NCI-H524 (cell line): ENCODE data around the gene BIRC6.
"Not testable (repeated sequence)": the region's sequence is repeated elsewhere in the genome, so short reads cannot be mapped to it uniquely, and the experiment has no call there.

ENCODE experiments used
- DNase-seq, 2 experiments: peaks; one replicate each; lab custom pipeline; 2025; lab: John Stamatoyannopoulos, UW

The BIRC6 gene, protein sequence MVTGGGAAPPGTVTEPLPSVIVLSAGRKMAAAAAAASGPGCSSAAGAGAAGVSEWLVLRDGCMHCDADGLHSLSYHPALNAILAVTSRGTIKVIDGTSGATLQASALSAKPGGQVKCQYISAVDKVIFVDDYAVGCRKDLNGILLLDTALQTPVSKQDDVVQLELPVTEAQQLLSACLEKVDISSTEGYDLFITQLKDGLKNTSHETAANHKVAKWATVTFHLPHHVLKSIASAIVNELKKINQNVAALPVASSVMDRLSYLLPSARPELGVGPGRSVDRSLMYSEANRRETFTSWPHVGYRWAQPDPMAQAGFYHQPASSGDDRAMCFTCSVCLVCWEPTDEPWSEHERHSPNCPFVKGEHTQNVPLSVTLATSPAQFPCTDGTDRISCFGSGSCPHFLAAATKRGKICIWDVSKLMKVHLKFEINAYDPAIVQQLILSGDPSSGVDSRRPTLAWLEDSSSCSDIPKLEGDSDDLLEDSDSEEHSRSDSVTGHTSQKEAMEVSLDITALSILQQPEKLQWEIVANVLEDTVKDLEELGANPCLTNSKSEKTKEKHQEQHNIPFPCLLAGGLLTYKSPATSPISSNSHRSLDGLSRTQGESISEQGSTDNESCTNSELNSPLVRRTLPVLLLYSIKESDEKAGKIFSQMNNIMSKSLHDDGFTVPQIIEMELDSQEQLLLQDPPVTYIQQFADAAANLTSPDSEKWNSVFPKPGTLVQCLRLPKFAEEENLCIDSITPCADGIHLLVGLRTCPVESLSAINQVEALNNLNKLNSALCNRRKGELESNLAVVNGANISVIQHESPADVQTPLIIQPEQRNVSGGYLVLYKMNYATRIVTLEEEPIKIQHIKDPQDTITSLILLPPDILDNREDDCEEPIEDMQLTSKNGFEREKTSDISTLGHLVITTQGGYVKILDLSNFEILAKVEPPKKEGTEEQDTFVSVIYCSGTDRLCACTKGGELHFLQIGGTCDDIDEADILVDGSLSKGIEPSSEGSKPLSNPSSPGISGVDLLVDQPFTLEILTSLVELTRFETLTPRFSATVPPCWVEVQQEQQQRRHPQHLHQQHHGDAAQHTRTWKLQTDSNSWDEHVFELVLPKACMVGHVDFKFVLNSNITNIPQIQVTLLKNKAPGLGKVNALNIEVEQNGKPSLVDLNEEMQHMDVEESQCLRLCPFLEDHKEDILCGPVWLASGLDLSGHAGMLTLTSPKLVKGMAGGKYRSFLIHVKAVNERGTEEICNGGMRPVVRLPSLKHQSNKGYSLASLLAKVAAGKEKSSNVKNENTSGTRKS (N-terminal part only)

DNA sequence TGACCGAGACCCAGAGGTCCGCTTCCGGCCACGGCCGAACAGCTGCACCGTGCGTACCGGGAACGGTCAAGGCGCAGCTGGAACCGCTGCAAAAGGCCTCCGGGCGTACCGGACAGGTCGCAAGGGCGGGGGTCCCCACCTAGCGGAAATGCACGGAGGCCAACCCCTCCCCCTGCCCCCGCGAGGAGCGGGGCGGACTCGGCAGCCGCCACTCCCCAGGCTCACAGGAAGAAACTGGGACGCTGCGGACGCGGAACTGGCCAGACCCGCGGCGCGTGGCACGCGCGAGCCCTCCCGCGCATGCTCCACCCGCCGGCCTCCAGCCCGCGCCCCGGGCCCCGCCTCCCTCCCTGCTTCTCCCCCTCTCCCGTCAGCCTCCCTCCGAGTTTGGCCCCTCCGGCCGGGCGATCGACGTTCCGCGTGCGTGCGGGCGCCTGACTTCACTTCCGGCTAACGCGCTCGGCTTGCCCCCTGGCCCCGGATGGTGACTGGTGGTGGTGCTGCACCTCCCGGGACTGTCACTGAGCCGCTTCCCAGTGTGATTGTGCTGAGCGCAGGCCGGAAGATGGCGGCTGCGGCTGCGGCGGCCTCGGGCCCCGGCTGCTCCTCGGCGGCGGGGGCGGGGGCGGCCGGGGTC, at the start of gene BIRC6:
Gene BIRC6, plus strand, starts transcription at position 343 of the 637 bp plus-strand sequence. Its CDS starts 139 bp downstream, at position 482.
- DNase-seq: peak; percentile 94 to 96

DNA sequence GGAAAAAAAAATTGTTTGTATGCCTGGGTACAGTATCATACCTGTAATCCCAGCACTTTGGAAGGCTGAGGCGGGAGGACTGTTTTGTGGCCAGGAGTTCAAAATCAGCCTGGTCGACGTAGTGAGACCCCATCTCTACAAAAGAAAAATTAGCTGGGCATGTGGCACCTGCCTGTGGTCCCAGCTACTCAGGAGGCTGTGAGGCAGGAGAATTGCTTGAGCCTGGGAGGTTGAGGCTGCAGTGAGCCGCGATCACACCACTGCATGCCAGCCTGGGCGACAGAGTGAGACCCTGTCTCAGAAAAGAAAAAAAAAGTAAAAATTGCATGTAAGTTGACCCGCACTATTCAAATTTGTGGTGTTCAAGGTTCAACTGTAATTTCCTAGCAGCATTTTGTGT, 46.2 kb upstream of the BIRC6 start:
- no peak for DNase-seq

DNA sequence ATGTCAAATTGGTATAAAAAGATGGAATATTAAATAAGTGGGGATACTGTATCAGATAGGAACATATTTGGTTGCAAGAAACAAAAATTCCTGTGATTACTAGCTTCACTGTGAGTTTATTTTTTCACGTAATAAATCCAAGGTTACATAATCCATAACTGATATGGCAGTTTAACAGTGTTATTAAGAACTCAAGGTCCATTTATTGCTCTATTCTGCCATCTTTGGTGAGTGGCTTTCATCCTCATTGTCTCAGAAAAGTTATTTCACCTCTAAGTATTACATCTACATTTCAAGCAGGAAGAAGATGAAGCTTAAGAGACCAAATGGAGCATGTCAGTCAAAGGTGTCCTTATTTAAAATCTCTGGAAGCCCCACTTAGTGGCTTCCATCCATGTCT, 41.9 kb upstream of the BIRC6 start:
- no peak for DNase-seq

DNA sequence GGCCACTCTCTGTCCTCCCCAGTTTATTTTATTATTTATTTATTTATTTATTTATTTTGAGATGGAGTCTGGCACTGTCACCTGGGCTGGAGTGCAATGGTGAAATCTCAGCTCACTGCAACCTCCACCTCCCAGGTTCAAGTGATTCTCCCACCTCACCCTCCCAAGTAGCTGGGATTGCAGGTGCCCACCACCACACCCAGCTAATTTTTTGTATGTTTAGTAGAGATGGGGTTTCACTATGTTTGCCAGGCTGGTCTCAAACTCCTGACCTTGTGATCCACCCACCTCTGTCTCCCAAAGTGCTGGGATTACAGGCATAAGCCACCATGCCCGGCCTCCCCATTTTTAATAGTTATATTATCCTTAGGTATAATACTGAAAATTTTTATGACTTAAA, 28.1 kb upstream of the BIRC6 start:
- not testable (repeated sequence) for DNase-seq

DNA sequence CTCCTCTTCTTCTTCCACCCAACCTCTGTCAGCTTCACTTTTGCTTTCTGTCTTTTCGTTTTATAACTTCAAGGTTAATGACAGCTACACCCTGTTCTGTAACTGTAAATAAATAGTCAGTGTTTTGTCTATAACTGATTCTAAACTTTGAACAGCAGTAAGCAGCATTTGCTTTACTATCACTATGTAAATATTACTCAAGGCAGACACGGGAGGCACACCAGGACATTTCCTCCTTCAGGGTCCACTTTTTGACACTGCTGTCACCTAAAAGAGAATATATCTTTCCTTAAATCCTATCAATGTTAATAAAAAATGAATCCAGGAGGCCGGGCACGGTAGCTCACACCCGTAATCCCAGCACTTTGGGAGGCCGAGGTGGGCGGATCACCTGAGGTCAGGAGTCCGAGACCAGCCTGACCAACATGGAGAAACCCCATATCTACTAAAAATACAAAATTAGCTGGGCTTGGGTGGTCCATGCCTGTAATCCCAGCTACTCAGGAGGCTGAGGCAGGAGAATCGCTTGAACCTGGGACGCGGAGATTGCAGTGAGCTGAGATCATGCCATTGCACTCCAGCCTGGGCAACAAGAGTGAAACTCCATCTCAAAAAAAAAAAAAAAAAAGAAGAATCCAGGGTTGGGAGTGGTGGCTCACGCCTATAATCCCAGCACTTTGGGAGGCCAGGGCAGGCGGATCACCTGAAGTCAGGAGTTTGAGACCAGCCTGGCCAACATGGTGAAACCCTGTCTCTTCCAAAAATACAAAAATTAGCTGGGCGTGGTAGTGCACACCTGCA, 27.4 kb upstream of the BIRC6 start:
- not testable (repeated sequence) for DNase-seq

DNA sequence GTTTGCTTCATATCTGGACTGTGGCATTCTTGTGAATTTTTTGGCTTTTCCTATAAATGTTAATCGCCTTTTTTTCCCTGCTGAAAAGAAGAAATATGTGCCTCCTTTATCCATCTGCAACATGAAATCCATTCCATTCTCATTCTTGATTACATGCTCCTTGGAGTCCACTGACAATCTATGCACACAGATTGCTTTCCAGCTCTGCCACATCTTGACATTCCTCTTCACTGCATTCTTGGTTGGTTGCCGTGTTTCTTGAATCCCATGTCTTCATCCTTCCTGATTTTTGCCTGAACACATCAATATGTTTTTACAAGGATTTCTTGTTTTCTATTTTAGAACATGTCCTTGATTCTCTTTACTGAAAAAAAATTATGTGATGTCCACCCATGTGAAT, 26.7 kb upstream of the BIRC6 start:
- DNase-seq: no peak

DNA sequence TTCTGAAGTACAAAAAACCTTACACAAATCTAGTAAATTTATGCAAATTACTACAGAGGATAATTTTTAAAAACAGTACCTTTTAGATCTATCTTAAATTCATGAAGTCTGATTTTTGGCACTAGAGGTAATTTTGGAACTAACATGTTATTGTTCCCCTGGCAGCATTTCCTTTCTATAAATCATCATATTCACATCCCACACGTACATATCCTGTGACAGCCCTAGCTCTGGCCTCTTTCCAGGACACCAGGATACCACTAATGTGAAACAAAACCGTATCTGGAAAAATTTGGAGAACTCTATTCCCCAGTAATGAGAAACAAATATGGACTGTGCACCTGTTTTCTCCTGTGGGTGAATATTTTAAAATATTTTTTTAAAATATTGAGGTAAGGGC, 14.0 kb upstream of the BIRC6 start:
- DNase-seq: no peak

DNA sequence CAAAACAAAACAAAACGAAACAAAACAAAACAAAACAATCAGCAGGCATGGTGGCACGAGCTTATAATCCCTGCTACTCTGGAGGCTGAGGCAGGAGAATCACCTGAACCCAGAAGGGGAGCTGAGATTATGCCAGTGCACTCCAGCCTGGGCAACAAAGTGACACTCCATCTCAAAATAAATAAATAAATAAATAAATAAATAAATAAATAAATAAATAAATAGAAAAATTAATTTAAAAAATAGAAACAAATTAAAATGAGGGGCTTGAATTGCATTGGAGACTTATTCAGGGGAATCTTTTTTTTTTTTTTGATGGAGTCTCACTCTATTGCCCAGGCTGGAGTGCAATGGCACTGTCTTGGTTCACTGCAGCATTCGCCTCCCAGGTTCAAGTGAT, 6.0 kb upstream of the BIRC6 start:
- DNase-seq: not testable (repeated sequence)

DNA sequence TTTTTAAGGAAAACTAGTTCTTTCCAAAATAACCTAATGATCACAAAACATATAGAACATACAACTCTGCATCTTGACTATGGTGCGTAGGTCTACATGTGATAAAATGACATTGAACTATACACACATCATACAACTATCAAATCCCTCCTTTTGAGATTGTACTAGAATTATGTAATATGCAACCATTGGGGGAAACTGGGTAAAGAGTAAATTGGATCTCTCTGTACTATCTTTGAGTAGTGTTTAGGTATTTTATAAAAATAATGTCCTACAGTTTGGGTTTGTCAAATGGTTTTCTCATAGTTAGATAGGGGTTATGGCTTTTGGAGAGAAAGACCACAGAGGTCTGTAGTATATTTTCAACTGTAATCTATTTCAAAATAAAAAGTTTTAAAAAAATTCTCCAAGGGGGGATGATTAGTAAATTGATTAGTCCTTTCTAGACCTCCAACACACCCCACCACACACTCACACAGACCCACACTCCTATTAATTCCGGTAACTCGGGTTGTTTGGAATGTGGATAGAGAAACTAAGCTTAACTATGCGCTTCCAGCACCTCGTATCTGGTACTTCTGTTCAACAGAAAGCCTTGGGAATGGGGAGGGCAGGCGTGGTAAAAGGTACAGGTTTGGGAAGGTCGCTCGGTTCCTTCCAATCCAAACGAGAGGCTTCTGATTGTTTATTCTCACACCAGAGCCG, 695 bp upstream of the BIRC6 start:
- DNase-seq: peak in 1 of 2 experiments; percentile 68

DNA sequence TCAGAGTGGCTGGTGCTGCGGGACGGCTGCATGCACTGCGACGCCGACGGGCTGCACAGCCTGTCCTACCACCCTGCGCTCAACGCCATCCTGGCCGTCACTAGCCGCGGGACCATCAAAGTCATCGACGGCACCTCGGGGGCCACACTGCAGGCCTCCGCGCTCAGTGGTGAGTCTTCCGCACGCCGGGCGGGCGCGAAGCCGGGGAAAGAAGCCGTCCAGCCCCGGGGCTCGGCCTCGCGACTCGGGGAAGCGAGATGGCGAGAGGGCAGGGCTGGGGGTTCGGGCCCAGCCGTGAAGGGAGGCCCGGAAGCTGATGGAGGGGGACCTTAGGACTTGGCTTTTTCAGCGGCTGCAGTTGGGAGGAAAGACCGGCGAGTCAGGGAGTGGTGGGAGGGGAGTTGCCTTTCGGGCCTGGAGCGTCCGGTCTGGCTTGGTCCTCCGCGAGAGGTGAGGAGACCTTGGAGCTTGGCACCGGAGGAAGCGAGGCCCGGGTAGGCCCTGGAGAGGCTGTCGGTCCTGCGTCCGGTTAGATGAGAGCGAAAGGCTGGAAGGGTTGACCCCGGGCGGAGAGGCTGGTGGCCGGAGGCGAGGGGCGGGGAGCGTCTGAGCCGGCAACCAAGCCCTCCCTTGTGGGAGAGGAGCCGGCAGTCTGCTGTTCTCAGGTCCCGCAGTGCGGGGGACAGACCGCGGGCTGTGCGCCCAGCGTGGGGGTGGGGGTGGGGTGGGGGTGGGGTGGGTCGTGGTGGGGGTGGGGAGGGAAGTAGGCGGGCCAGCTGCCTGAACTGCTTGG, 691 bp downstream of the BIRC6 start:
- peak in 1 of 2 experiments; percentile 32 for DNase-seq

DNA sequence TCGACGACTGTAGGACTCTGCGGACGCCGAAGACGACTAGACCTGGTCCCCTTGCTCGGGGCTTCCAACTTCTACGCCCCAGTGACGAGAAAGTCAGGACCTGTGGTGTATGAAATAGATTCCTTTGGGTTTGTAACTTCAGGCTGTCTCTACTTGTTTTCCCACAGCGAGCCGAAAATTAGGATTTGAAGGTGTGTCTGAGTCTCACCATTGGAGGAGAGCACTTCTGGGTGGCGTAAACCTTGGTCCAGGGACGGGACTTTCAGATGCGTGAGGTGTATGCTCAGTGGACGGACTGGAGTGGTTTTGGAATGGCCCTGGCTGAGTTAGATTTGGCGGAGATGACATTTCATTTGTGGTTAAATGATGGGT, 1.3 kb downstream of the BIRC6 start:
- DNase-seq: no peak

DNA sequence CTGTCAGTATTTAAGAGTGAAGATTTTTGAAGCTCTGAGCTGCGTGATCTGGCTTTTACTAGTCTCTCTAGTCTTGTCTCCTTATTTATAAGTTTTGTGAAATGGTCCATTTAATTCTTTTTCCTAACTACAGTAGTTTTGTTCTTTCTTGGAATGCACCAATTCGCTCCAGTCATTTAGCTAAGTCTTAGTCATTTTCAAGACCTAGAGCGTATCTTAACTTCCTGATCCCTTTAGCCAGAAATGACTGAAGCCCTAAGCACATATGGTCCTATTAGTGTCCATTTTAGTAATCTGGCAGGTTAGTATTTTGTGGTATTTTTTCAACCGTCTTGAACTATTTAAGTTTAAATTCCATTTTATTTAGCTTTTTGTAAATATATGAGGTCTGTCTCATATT, 3.6 kb downstream of the BIRC6 start:
- DNase-seq: no peak

DNA sequence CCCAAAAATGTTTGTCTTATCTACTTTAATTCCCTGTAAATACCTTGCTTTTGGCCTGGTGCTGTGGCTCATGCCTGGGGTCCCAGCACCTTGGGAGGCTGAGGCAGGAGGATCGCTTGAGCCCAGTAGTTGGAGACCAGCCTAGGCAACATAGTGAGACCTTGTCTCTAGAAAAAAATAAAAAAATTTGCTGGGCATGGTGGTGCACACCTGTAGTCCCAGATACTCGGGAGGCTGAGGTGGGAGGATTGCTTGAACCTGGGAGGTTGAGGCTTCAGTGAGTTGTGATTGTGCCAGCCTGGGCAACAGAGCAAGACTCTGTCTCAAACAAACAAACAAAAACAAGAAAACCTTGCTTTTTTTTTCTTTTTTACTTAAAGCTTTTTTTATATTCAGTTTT, 6.2 kb downstream of the BIRC6 start:
- not testable (repeated sequence) for DNase-seq

DNA sequence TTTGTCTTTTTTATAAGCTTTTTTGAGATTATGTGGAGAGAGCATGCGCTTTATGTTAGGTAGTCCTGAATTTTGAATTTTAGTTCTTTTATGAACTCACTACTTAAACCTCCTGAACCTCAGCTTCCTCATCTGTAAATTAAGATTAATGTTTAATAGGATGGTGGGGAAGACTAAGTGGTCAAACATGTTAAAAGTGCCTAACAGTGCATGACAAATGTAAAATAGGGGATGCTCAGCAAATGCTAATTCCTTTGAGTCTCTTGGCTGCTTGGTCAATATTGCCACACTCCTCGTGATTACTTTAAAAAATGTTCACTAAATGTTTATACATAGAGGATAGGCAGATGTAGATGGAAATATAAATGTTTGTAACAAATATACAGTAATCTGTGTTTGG, 6.8 kb downstream of the BIRC6 start:
- no peak for DNase-seq

DNA sequence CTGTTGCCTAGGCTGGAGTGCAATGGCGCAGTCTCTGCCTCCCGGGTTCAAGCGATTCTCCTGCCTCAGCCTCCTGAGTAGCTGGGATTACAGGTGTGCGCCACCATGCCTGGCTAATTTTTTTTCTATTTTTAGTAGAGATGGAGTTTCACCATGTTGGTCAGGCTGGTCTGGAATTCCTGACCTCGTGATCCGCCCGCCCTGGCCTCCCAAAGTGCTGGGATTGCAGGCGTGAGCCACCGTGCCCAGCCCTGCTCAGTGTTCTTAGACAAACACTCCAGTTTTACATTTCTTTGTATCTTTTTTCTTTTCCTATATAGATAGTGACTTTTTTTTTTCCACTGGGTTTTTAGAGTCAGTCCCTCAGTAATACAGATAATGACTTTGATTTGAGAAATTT, 7.5 kb downstream of the BIRC6 start:
- DNase-seq: not testable (repeated sequence)

DNA sequence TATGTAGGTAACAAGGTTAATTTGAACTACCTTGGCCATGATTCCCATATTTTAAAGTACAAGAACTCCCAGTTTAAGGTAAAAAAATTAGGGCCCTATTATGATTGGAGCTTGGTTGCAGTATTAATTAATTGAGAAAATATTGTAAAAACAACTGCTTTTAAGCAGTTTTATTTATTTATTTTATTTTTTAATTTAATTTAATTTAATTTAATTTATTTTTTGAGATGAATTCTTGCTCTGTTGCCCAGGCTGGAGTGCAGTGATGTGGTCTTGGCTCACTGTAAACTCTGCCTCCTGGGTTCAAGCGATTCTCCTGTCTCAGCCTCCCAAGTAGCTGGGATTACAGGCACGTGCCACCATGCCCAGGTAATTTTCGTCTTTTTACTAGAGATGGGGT, 8.9 kb downstream of the BIRC6 start:
- not testable (repeated sequence) for DNase-seq

DNA sequence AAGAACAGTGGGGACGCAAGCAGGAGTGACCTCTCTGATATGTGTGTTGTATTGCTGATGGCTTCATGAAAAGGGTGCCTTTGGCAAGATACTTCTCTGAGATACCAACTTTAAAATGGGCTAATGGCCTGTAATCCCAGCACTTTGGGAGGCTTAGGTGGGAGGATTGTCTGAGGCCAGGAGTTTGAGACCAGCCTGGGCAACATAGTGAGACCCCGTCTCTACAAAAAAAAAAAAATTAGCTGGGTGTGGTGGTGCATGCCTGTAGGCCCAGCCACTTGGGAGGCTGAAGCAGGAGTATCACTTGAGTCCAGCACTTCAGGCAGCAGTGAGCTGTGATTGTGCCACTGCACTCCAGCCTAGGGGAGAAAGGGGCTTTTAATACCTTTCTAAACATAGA, 9.8 kb downstream of the BIRC6 start:
- DNase-seq: no peak

DNA sequence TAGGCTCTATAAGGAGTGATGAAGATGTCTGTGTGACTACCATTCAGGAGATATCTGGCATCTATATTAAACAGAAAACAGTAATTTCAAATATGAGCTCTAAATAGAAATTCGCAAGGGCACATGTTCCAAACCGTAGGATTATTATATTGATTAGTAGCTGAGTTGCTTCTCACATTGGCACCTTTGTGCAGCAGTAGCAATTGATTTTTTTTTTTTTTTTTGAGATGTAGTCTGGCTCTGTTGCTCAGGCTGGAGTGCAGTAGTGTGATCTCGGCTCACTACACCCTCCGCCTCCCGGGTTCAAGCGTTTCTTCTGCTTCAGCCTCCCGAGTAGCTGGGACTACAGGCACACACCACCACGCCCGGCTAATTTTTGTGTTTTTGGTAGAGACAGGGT, 12.4 kb downstream of the BIRC6 start:
- DNase-seq: no peak

DNA sequence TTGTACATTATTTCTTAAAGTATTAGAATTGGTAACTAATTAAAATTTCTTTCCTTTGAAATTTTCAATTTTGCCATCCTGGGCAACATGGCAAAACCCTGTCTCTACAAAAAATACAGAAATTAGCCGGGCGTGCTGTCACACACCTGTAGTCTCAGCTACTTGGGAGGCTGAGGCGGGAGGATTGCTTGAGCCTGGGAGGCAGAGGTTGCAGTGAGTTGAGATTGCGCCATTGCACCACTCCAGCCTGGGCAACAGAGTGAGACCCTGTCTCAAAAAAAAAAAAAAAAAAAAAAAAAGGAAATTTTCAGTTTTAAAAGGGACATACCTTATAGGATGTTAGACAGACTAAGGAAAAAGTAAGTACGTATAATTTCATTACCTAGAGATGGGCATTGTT, 14.1 kb downstream of the BIRC6 start:
- not testable (repeated sequence) for DNase-seq
